ENCODE results near the gene WDR70.
"Not testable (repeated sequence)": the region's sequence is repeated elsewhere in the genome, so short reads cannot be mapped to it uniquely, and the experiment has no call there.

Gene WDR70

DNA sequence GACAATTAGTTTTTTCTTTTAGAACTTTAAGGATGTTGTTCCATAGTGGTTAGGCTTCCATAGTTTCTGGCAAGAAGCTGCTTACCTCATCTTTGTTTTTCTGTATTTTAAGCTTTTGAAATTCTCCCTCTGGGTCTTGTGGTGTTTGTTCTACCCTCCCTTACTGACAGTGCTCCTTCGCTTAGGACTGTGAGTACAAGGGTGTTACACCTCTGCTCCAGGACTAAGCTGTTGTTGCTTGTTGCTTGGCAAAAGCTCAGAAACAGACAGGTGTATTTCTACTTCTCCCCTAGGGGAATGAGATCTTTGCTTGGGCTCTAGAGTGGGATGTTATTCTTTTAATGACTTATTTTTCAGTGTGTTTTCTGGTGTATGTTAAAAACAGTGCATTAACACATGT lies 225.2 kb downstream of the WDR70 start:
- no peak for ATAC-seq (replicated peaks; ENCODE audit: extremely low read depth, poor library complexity, severe bottlenecking)

DNA sequence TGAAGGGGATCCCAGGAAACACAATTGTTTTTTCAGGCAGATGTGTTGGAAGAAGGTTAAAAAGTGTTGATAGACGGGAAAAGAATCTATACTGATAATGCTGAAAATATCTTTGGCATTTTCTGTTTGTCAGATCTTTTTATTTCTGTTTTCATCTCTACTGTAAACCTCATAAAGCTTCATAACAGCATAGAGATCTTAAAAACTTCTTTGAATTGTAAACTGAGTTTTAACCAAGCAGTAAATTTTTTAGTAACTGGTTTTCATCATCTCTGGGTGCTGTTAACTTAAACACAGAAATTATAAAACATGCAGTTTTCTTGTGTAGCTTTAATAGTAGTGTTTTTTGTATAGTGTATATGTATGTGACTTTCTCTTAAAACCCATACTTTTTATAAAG lies 227.0 kb downstream of the WDR70 start:
- Mint-ChIP-seq H3K36me3 (ENCODE audit: insufficient read depth) (peaks cover 9% of the 10 kb centered on the region), H3K27me3 (no peaks in the 10 kb centered on the region), H3K4me1 (no peaks in the 10 kb centered on the region), H3K27ac (ENCODE audit: low read depth) (no peak overlapping the region), H3K9me3 (peaks cover 7% of the 10 kb centered on the region), H3K4me3 (no peak overlapping the region)
- no peak for DNase-seq (ENCODE audit: low spot score in 2 of 2)
- ATAC-seq (replicated peaks; ENCODE audit: extremely low read depth, poor library complexity, severe bottlenecking) = no peak

More for the DNA sequence above, 225.2 kb downstream of the WDR70 start:
- H3K27ac Mint-ChIP-seq (ENCODE audit: low read depth) = no peak overlapping the region
- no peaks in the 10 kb centered on the region for H3K27me3 Mint-ChIP-seq
- H3K36me3 Mint-ChIP-seq (ENCODE audit: insufficient read depth) = peaks cover 11% of the 10 kb centered on the region
- H3K4me1 Mint-ChIP-seq = no peaks in the 10 kb centered on the region
- peaks cover 10% of the 10 kb centered on the region for H3K9me3 Mint-ChIP-seq
- DNase-seq (ENCODE audit: low spot score in 2 of 2) = no peak
- H3K4me3 Mint-ChIP-seq = no peak overlapping the region

- no peak overlapping the region for H3K27ac Mint-ChIP-seq (ENCODE audit: low read depth)
These were observed 227.6 kb downstream of the WDR70 start for GRCh38 chr5:37606632-37607248.

GRCh38 chr5:37615184-37615583 lies 236.1 kb downstream of the WDR70 start:
- Mint-ChIP-seq H3K27ac (ENCODE audit: low read depth) (no peak overlapping the region), H3K4me1 (no peaks in the 10 kb centered on the region)
- DNase-seq (ENCODE audit: low spot score in 2 of 2) = no peak

More at GRCh38 chr5:37606632-37607248, 227.6 kb downstream of the WDR70 start:
- Mint-ChIP-seq H3K9me3 (peaks cover under 1% of the 10 kb centered on the region), H3K36me3 (ENCODE audit: insufficient read depth) (peaks cover 9% of the 10 kb centered on the region), H3K27me3 (no peaks in the 10 kb centered on the region), H3K4me1 (no peaks in the 10 kb centered on the region), H3K4me3 (no peak overlapping the region)
- ATAC-seq (replicated peaks; ENCODE audit: extremely low read depth, poor library complexity, severe bottlenecking) (no peak), DNase-seq (ENCODE audit: low spot score in 2 of 2) (no peak)

GRCh38 chr5:37619353-37619752 lies 240.2 kb downstream of the WDR70 start:
- DNase-seq (ENCODE audit: low spot score in 2 of 2) (no peak), ATAC-seq (replicated peaks; ENCODE audit: extremely low read depth, poor library complexity, severe bottlenecking) (no peak)
- no peaks in the 10 kb centered on the region for H3K27me3 Mint-ChIP-seq
- H3K4me3 Mint-ChIP-seq = no peak overlapping the region
- no peaks in the 10 kb centered on the region for H3K4me1 Mint-ChIP-seq
- no peak overlapping the region for H3K27ac Mint-ChIP-seq (ENCODE audit: low read depth)
- no peaks in the 10 kb centered on the region for H3K9me3 Mint-ChIP-seq
- peaks cover 8% of the 10 kb centered on the region for H3K36me3 Mint-ChIP-seq (ENCODE audit: insufficient read depth)

More at GRCh38 chr5:37615184-37615583, 236.1 kb downstream of the WDR70 start:
- H3K4me3 Mint-ChIP-seq = no peak overlapping the region
- no peaks in the 10 kb centered on the region for H3K9me3 Mint-ChIP-seq
- H3K27me3 Mint-ChIP-seq = no peaks in the 10 kb centered on the region
- no peak for ATAC-seq (replicated peaks; ENCODE audit: extremely low read depth, poor library complexity, severe bottlenecking)
- H3K36me3 Mint-ChIP-seq (ENCODE audit: insufficient read depth) = peaks cover 3% of the 10 kb centered on the region

DNA sequence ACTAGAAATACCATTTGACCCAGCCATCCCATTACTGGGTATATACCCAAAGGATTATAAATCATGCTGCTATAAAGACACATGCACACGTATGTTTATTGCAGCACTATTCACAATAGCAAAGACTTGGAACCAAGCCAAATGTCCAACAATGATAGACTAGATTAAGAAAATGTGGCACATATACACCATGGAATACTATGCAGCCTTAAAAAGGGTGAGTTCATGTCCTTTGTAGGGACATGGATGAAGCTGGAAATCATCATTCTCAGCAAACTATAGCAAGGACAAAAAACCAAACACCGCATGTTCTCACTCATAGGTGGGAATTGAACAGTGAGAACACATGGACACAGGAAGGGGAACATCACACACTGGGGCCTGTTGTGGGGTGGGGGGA lies 243.2 kb downstream of the WDR70 start:
- H3K4me3 Mint-ChIP-seq; H3K4me1 Mint-ChIP-seq; DNase-seq (ENCODE audit: low spot score in 2 of 2); H3K27me3 Mint-ChIP-seq; H3K9me3 Mint-ChIP-seq; H3K27ac Mint-ChIP-seq (ENCODE audit: low read depth); ATAC-seq (replicated peaks; ENCODE audit: extremely low read depth, poor library complexity, severe bottlenecking): not testable (repeated sequence)
- H3K36me3 Mint-ChIP-seq (ENCODE audit: insufficient read depth) = peaks cover 10% of the 10 kb centered on the region

DNA sequence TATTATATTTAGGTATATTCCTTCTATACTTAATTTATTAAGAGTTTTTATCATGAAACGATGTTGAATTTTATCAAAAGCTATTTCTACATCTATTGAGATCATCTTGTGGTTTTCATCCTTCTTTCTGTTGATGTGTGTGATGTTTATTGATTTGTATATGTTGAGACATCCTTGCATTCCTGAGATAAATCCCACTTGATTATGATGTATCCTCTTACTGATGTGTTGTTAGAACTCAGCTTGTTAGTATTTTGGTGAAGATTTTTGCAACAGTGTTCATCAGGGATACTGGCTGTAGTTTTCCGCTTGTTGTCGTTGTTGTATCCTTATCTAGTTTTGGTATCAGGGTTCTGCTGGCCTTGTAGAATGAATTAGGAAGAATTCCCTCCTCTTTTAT lies 247.1 kb downstream of the WDR70 start:
- Mint-ChIP-seq H3K27ac (ENCODE audit: low read depth) (no peak overlapping the region), H3K36me3 (ENCODE audit: insufficient read depth) (peaks cover 10% of the 10 kb centered on the region), H3K4me3 (no peak overlapping the region), H3K27me3 (no peaks in the 10 kb centered on the region), H3K9me3 (peaks cover 28% of the 10 kb centered on the region), H3K4me1 (no peaks in the 10 kb centered on the region)
- DNase-seq (ENCODE audit: low spot score in 2 of 2) (no peak), ATAC-seq (replicated peaks; ENCODE audit: extremely low read depth, poor library complexity, severe bottlenecking) (no peak)

DNA sequence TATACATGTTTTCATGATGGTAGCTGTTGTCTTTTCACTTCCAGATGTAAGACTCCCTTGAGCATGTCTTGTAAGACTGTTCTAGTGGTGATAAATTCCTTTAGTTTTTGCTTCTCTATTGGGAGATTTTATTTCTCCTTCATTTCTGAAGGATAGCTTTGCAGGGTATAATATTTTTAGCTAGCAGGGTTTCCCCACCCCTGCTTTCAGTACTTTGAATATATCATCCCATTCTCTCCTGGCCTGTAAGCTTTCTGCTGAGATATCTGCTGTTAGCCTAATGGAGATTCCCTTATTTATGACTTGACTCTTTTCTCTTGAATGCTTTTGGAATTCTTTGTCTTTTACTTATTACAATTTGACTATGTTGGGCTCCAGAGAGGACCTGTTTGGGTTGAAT lies 249.8 kb downstream of the WDR70 start:
- Mint-ChIP-seq H3K9me3 (peaks cover 28% of the 10 kb centered on the region), H3K36me3 (ENCODE audit: insufficient read depth) (peaks cover 7% of the 10 kb centered on the region), H3K4me3 (no peak overlapping the region), H3K27me3 (no peaks in the 10 kb centered on the region), H3K4me1 (no peaks in the 10 kb centered on the region), H3K27ac (ENCODE audit: low read depth) (no peak overlapping the region)
- no peak for ATAC-seq (replicated peaks; ENCODE audit: extremely low read depth, poor library complexity, severe bottlenecking)
- no peak for DNase-seq (ENCODE audit: low spot score in 2 of 2)

DNA sequence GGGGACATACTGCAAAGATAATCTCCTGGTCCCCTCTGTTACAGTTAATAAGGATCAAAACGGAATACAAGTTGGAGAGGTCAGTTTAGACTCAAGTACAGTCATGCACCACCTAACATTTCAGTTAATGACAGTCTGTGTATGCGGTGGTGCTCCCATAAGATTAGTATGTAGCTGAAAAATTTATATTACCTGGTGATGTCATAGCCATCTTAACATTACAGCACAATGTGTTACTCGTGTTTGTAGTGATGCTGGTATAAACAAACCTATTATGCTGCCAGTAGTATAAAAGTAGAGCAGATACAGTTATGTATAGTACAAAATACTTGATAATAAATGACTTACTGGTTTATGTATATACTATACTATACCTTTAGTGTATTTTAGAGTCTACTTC lies 252.8 kb downstream of the WDR70 start:
- peaks cover 24% of the 10 kb centered on the region for H3K9me3 Mint-ChIP-seq
- ATAC-seq (replicated peaks; ENCODE audit: extremely low read depth, poor library complexity, severe bottlenecking) = no peak
- no peak overlapping the region for H3K27ac Mint-ChIP-seq (ENCODE audit: low read depth)
- no peak for DNase-seq (ENCODE audit: low spot score in 2 of 2)
- H3K27me3 Mint-ChIP-seq = no peaks in the 10 kb centered on the region
- no peak overlapping the region for H3K4me3 Mint-ChIP-seq
- peaks cover 5% of the 10 kb centered on the region for H3K36me3 Mint-ChIP-seq (ENCODE audit: insufficient read depth)
- no peaks in the 10 kb centered on the region for H3K4me1 Mint-ChIP-seq

DNA sequence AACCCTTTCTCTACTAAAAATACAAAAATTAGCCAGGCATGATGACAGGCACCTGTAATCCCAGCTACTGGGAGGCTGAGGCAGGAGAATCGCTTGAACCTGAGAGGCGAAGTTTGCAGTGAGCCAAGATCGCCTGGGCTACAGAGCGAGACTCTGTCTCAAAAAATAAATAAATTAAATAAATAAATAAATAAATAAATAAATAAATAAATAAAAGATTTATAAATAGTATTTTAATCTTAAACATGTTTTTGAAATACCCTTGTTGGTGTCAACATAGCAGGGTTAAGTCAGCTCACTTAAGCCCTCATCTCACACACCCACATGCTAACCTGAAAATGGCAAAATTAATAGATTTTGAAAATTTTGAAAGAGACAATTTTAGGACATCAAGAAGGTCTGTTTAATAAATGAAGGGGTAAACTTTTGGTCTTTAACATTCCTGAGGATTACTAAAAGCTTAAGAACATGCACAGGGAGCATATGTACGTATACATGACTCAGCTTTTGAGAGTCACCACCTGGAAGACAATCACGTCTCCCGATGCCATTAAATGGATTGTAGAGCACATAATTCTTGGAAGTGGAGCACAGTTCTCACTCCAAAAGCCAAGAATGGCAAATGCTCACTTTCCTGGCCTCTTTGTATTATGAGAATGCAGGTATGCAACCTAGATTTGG lies 258.2 kb downstream of the WDR70 start:
- Mint-ChIP-seq H3K9me3 (no peaks in the 10 kb centered on the region), H3K4me3 (no peak overlapping the region), H3K27ac (ENCODE audit: low read depth) (no peak overlapping the region), H3K36me3 (ENCODE audit: insufficient read depth) (no peaks in the 10 kb centered on the region), H3K27me3 (no peaks in the 10 kb centered on the region), H3K4me1 (no peaks in the 10 kb centered on the region)
- DNase-seq (ENCODE audit: low spot score in 2 of 2) = no peak
- no peak for ATAC-seq (replicated peaks; ENCODE audit: extremely low read depth, poor library complexity, severe bottlenecking)

DNA sequence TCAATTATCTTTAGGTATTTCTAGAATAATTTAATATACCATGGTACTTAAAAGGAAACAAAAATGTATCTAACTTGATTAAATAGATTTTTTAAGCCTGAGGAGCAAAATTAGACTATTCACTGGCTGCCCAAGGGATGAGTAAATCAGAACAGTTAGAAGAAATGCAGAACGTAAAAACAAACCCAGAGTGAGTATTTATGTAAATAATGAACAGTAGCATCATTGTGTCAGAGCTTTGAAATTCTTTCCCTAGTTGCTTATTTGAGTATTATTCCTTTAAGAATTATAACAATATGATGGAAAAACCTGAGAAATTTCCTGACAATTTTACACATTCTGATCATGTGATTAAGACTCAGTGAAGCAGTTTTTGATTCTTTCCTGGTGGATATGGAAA lies 259.8 kb downstream of the WDR70 start:
- H3K4me1 Mint-ChIP-seq = peaks cover 9% of the 10 kb centered on the region
- ATAC-seq (replicated peaks; ENCODE audit: extremely low read depth, poor library complexity, severe bottlenecking) = no peak
- no peaks in the 10 kb centered on the region for H3K36me3 Mint-ChIP-seq (ENCODE audit: insufficient read depth)
- no peaks in the 10 kb centered on the region for H3K9me3 Mint-ChIP-seq
- no peak for DNase-seq (ENCODE audit: low spot score in 2 of 2)
- H3K4me3 Mint-ChIP-seq = no peak overlapping the region
- no peak overlapping the region for H3K27ac Mint-ChIP-seq (ENCODE audit: low read depth)
- no peaks in the 10 kb centered on the region for H3K27me3 Mint-ChIP-seq

DNA sequence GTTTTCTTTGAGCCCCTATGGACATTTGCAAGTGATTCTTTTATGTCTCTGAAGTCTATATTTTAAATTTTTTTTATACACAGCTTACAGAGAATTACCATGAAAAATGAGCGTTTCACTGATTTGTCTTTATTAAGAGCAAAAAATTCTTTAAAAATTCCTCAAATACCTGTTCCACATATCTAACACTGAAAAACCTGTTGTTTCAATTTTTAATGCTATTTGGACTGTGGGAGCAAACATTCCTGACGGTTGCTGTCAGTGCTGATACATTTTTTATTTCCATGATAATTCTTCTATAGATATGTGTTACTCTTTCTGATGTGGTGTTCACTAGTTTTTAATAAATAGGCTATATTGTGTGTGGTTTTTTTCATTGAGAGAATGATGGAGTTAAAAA lies 261.0 kb downstream of the WDR70 start:
- Mint-ChIP-seq H3K27ac (ENCODE audit: low read depth) (no peak overlapping the region), H3K36me3 (ENCODE audit: insufficient read depth) (no peaks in the 10 kb centered on the region), H3K4me3 (no peak overlapping the region), H3K27me3 (no peaks in the 10 kb centered on the region), H3K4me1 (peaks cover 14% of the 10 kb centered on the region), H3K9me3 (no peaks in the 10 kb centered on the region)
- ATAC-seq (replicated peaks; ENCODE audit: extremely low read depth, poor library complexity, severe bottlenecking) (no peak), DNase-seq (ENCODE audit: low spot score in 2 of 2) (no peak)

DNA sequence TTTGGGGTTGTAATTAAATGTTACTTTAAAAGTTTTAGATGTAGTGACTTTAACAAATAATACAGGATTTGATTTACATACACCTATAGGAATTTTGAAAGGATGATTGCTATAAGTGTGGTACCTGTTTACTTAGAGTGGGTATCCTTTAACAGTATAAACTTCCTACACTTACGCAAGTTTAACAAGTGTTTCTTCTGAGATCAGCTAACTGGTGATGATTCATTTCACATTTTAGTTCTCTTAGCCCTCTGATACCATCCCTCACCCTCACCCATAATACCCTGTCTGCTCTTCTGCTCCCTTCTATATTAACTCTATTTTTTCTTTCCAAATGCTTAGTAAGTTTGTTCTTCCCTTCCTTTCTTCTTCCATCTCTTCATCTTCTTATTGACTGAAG lies 262.8 kb downstream of the WDR70 start:
- Mint-ChIP-seq H3K9me3 (peaks cover 5% of the 10 kb centered on the region), H3K4me1 (peaks cover 14% of the 10 kb centered on the region), H3K4me3 (no peak overlapping the region), H3K27me3 (no peaks in the 10 kb centered on the region), H3K27ac (ENCODE audit: low read depth) (no peak overlapping the region), H3K36me3 (ENCODE audit: insufficient read depth) (peaks cover 2% of the 10 kb centered on the region)
- no peak for ATAC-seq (replicated peaks; ENCODE audit: extremely low read depth, poor library complexity, severe bottlenecking)
- no peak for DNase-seq (ENCODE audit: low spot score in 2 of 2)

Measured in central memory CD8-positive, alpha-beta T cell (primary cell).